ENCODE data around the gene LMO1. TPM values are rescaled to one million over a fixed set of nuclear protein-coding genes. Genes with fewer than 3 reads are reported as not detected.

LMO1 gene
- total RNA-seq, 1 experiment from 2014 or later, result not detected

DNA sequence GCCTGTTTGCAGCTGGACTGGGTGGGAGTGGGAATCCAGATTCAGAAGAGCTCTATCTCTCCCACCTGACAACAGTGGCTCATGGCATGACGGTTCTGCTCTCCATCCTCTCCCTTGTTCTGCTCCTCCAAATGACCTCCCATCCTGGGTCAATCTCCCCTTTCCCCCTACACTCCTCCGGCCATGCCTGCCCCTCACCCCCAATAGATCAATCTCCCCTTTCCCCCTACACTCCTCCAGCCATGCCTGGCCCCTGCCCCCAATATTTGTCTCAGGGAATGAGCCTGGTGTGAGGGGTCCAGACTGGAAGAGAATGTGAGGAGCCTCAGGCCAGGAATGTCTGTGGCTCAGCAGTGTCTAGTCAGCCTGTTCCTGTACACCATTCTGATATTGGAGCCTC, 64.0 kb downstream of the LMO1 start:
- ChIA-PET CTCF (no interaction called here), POLR2A (ENCODE audit: unreplicated experiment) (no interaction called here)
- TF ChIP-seq EZH2 (IDR thresholded peaks at IDR 0.05; ENCODE audit: low read depth), result no peak
- TF ChIP-seq, protein P1, sequence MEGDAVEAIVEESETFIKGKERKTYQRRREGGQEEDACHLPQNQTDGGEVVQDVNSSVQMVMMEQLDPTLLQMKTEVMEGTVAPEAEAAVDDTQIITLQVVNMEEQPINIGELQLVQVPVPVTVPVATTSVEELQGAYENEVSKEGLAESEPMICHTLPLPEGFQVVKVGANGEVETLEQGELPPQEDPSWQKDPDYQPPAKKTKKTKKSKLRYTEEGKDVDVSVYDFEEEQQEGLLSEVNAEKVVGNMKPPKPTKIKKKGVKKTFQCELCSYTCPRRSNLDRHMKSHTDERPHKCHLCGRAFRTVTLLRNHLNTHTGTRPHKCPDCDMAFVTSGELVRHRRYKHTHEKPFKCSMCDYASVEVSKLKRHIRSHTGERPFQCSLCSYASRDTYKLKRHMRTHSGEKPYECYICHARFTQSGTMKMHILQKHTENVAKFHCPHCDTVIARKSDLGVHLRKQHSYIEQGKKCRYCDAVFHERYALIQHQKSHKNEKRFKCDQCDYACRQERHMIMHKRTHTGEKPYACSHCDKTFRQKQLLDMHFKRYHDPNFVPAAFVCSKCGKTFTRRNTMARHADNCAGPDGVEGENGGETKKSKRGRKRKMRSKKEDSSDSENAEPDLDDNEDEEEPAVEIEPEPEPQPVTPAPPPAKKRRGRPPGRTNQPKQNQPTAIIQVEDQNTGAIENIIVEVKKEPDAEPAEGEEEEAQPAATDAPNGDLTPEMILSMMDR (conservative IDR thresholded peaks at IDR 0.05), result no peak
- Histone ChIP-seq H3K4me1 (replicated peaks; ENCODE audit: insufficient read depth) (no peaks in the 10 kb centered on the region), H3K9me3 (ENCODE audit: insufficient read depth, low read depth) (no peaks in the 10 kb centered on the region), H3K27ac (no peak overlapping the region), H3F3A (ENCODE audit: insufficient read depth, low read depth) (no peaks in the 10 kb centered on the region), H3K36me3 (ENCODE audit: low read depth) (no peaks in the 10 kb centered on the region), H2AFZ (no peak overlapping the region), H3K4me3 (no peak overlapping the region), H3K4me2 (no peak overlapping the region), H4K20me1 (ENCODE audit: insufficient read depth) (no peaks in the 10 kb centered on the region), H3K9me2 (ENCODE audit: insufficient read depth) (no peaks in the 10 kb centered on the region), H3K27me3 (ENCODE audit: insufficient read depth, low read depth) (peaks cover 4% of the 10 kb centered on the region), H3K79me2 (ENCODE audit: low read depth) (no peaks in the 10 kb centered on the region)
- no peak for DNase-seq
- no TSS peak for BruUV-seq (replicated peaks)
- intact Hi-C loops (cut with micrococcal nuclease; ENCODE audit: unreplicated experiment), result no loop called here

DNA sequence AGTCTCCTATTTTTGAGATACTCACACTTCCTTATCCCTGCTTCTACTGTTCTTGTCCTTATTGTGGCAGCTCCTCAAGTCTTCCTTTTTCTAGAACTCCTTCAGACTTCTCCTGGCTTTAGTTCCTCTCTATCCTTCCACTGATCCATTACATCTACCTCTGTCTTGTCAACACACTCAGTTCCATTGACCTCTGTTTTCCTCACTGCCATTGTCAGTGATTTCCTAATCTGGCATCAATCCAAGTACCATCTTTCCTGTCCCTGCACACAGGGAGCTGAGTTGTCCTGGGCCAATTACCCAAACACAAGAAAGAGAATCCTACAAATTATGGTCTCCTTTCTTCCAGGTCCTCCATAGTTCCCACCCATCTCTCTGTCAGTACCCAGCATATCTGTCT, 66.9 kb downstream of the LMO1 start:
- TF ChIP-seq EZH2 (IDR thresholded peaks at IDR 0.05; ENCODE audit: low read depth), result no peak
- TF ChIP-seq, protein P1 (conservative IDR thresholded peaks at IDR 0.05), result no peak
- peaks cover 4% of the 10 kb centered on the region for H3K27me3 ChIP-seq (ENCODE audit: insufficient read depth, low read depth)
- no peak overlapping the region for H3K4me3 ChIP-seq
- no peak for DNase-seq
- no peaks in the 10 kb centered on the region for H3K79me2 ChIP-seq (ENCODE audit: low read depth)
- H3K4me1 ChIP-seq (replicated peaks; ENCODE audit: insufficient read depth), result no peaks in the 10 kb centered on the region
- H3K9me3 ChIP-seq (ENCODE audit: insufficient read depth, low read depth), result no peaks in the 10 kb centered on the region
- H3K4me2 ChIP-seq, result no peak overlapping the region
- no peaks in the 10 kb centered on the region for H3K9me2 ChIP-seq (ENCODE audit: insufficient read depth)
- no peak overlapping the region for H2AFZ ChIP-seq
- H3K27ac ChIP-seq, result no peak overlapping the region
- intact Hi-C loops (cut with micrococcal nuclease; ENCODE audit: unreplicated experiment), result no loop called here
- BruUV-seq (replicated peaks), result no TSS peak
- H3F3A ChIP-seq (ENCODE audit: insufficient read depth, low read depth), result no peaks in the 10 kb centered on the region
- H3K36me3 ChIP-seq (ENCODE audit: low read depth), result no peaks in the 10 kb centered on the region
- ChIA-PET CTCF (interaction anchor here (0.6 kb wide), 1 partner anchor 32 kb away, joined by 3 read pairs; no protein-coding TSS in a partner anchor), POLR2A (ENCODE audit: unreplicated experiment) (no interaction called here)
- no peaks in the 10 kb centered on the region for H4K20me1 ChIP-seq (ENCODE audit: insufficient read depth)

DNA sequence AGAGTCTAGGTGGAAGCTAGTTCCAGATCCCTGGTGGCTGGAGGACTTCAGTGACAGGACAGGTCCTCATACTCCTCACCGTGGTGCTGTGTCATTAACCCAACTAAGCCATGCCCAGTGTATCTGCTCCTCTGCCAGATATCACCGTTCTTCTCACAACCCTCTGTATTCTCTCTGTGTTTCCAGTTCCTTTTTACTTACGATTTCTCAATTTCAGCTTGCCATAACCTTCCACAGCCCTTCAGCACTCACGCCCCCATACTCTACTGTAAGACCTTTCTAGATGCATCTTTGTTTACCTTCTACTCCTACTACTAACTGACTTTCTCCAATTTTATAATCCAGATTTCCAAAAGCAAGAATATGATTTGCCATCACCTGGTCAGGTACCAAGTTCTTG, 68.7 kb downstream of the LMO1 start:
- H3K27ac ChIP-seq, result no peak overlapping the region
- intact Hi-C loops (cut with micrococcal nuclease; ENCODE audit: unreplicated experiment), result no loop called here
- no peak overlapping the region for H2AFZ ChIP-seq
- no peaks in the 10 kb centered on the region for H3K4me1 ChIP-seq (replicated peaks; ENCODE audit: insufficient read depth)
- no peaks in the 10 kb centered on the region for H4K20me1 ChIP-seq (ENCODE audit: insufficient read depth)
- H3F3A ChIP-seq (ENCODE audit: insufficient read depth, low read depth), result no peaks in the 10 kb centered on the region
- H3K36me3 ChIP-seq (ENCODE audit: low read depth), result no peaks in the 10 kb centered on the region
- no peak overlapping the region for H3K4me2 ChIP-seq
- no peak overlapping the region for H3K4me3 ChIP-seq
- no TSS peak for BruUV-seq (replicated peaks)
- H3K9me3 ChIP-seq (ENCODE audit: insufficient read depth, low read depth), result no peaks in the 10 kb centered on the region
- CTCF ChIA-PET, result no interaction called here
- TF ChIP-seq, protein P1 (conservative IDR thresholded peaks at IDR 0.05), result no peak
- TF ChIP-seq EZH2 (IDR thresholded peaks at IDR 0.05; ENCODE audit: low read depth), result no peak
- no peaks in the 10 kb centered on the region; the same call in none of the 2 replicates for H3K27me3 ChIP-seq (ENCODE audit: insufficient read depth, low read depth)
- POLR2A ChIA-PET (ENCODE audit: unreplicated experiment), result no interaction called here
- H3K9me2 ChIP-seq (ENCODE audit: insufficient read depth), result no peaks in the 10 kb centered on the region
- H3K79me2 ChIP-seq (ENCODE audit: low read depth), result no peaks in the 10 kb centered on the region
- no peak for DNase-seq

Measured in PC-9 (cell line).